Measurements from ENCODE around the gene LMO7.
"Not testable (repeated sequence)": the region's sequence is repeated elsewhere in the genome, so short reads cannot be mapped to it uniquely, and the experiment has no call there.

LMO7 gene

GRCh38 chr13:75670496-75670895 lies 34.4 kb downstream of the LMO7 start:
- no peak for ATAC-seq
- Mint-ChIP-seq H3K27ac (no peak overlapping the region), H3K9me3 (no peaks in the 10 kb centered on the region), H3K27me3 (no peaks in the 10 kb centered on the region), H3K4me3 (no peak overlapping the region), H3K4me1 (no peaks in the 10 kb centered on the region)
- DNase-seq: no peak

DNA sequence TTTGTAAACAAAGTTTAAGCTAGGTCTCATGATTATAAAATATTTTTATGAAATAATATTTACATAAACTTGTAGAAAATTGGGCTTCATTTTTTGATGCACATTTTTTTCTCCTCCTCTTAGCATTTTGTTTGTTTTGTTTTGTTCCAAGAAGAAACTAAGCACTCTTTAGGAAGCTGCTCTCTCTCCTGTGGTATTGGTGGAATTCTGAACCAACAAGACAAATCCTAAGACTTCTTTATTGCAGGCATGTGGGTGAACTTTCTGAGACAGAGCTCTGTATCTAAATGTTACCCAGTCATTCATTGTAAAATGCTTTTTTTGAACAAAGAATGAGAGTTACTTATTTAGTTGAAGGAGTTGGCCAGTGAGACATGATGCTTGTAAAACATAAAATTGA lies 39.3 kb downstream of the LMO7 start:
- DNase-seq (no peak), ATAC-seq (no peak)
- Mint-ChIP-seq H3K27me3 (no peaks in the 10 kb centered on the region), H3K9me3 (no peaks in the 10 kb centered on the region), H3K4me3 (no peak overlapping the region), H3K4me1 (no peaks in the 10 kb centered on the region), H3K27ac (no peak overlapping the region)

GRCh38 chr13:75679459-75679858 lies 43.3 kb downstream of the LMO7 start:
- ATAC-seq: no peak
- no peak for DNase-seq
- no peaks in the 10 kb centered on the region for H3K27me3 Mint-ChIP-seq
- peaks cover 0 to 4% of the 10 kb centered on the region in 2 donors for H3K9me3 Mint-ChIP-seq
- H3K4me3 Mint-ChIP-seq: no peak overlapping the region
- no peak overlapping the region for H3K27ac Mint-ChIP-seq
- H3K4me1 Mint-ChIP-seq: no peaks in the 10 kb centered on the region

DNA sequence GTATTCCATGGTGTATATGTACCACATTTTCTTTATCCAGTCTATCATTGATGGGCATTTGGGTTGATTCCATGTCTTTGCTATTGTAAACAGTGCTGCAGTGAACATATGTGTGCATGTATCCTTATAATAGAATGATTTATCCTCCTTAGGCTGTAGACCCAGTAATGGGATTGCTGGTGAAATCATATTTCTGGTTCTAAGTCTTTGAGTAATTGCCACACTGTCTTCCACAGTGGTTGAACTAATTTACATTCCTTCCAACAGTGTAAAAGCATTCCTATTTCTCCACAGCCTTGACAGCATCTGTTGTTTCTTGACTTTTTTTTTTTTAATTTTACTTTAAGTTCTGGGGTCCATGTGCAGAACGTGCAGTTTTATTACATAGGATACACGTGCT lies 44.1 kb downstream of the LMO7 start:
- H3K4me3 Mint-ChIP-seq, DNase-seq: not testable (repeated sequence)

GRCh38 chr13:75682326-75682725 lies 46.2 kb downstream of the LMO7 start:
- H3K9me3 Mint-ChIP-seq: peaks cover 0 to 4% of the 10 kb centered on the region in 2 donors
- peaks cover 10% of the 10 kb centered on the region for H3K4me1 Mint-ChIP-seq
- ATAC-seq (no peak), DNase-seq (no peak)
- H3K27ac Mint-ChIP-seq: no peak overlapping the region
- no peaks in the 10 kb centered on the region for H3K27me3 Mint-ChIP-seq
- no peak overlapping the region for H3K4me3 Mint-ChIP-seq

More for the DNA sequence above, 44.1 kb downstream of the LMO7 start:
- not testable (repeated sequence) for H3K27me3 Mint-ChIP-seq, H3K4me1 Mint-ChIP-seq, H3K9me3 Mint-ChIP-seq, ATAC-seq, H3K27ac Mint-ChIP-seq

- Mint-ChIP-seq H3K4me3 (no peak overlapping the region), H3K4me1 (peaks cover 10% of the 10 kb centered on the region), H3K27me3 (no peaks in the 10 kb centered on the region), H3K27ac (peak overlapping the region in 1 of 2 donors; percentile 19), H3K9me3 (peaks cover 0 to 4% of the 10 kb centered on the region in 2 donors)
- no peak for DNase-seq
- no peak for ATAC-seq
Observed at GRCh38 chr13:75685239-75685697, 49.1 kb downstream of the LMO7 start.

DNA sequence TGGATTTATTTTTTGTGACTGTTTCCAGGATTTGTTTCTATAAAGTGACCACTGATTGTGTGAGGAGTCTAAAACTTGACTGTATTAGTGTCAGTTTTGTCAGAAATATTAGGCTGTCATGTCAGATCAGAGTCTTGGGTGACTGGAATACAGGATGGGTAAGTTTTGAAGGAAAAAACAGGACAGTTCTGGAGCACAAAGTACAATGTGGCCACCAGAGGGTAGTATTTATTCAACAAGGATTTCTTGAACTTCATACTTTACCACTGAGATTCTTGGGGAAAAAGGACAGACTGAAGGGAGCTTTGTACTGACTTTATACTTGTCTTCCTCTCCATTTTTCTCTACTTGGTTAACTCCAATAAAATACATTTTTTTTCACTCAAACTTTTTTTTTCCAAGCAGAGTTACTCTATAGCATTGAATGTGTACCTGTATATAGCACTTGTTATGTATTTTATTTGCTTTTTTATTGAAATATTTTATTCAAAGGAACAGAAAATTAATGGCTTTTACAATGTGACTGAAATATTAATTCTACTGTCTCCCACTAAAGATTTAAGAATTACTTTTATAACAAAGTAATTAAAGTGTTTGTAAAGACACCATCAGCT lies 51.1 kb downstream of the LMO7 start:
- ATAC-seq: no peak
- no peak for DNase-seq
- H3K4me1 Mint-ChIP-seq: peaks cover 10% of the 10 kb centered on the region
- peaks cover 0 to under 1% of the 10 kb centered on the region in 2 donors for H3K9me3 Mint-ChIP-seq
- no peaks in the 10 kb centered on the region for H3K27me3 Mint-ChIP-seq
- no peak overlapping the region for H3K4me3 Mint-ChIP-seq
- no peak overlapping the region for H3K27ac Mint-ChIP-seq

- Mint-ChIP-seq H3K27me3 (no peaks in the 10 kb centered on the region), H3K4me3 (no peak overlapping the region), H3K27ac (no peak overlapping the region), H3K9me3 (no peaks in the 10 kb centered on the region), H3K4me1 (peaks cover 10% of the 10 kb centered on the region)
- no peak for DNase-seq
- ATAC-seq: no peak
Observed at GRCh38 chr13:75689686-75690085, 53.6 kb downstream of the LMO7 start.

GRCh38 chr13:75690607-75691006 lies 54.5 kb downstream of the LMO7 start:
- H3K9me3 Mint-ChIP-seq: no peaks in the 10 kb centered on the region
- DNase-seq (no peak), ATAC-seq (no peak)
- peaks cover 2% of the 10 kb centered on the region for H3K4me1 Mint-ChIP-seq
- H3K4me3 Mint-ChIP-seq: no peak overlapping the region
- no peaks in the 10 kb centered on the region for H3K27me3 Mint-ChIP-seq
- H3K27ac Mint-ChIP-seq: no peak overlapping the region

DNA sequence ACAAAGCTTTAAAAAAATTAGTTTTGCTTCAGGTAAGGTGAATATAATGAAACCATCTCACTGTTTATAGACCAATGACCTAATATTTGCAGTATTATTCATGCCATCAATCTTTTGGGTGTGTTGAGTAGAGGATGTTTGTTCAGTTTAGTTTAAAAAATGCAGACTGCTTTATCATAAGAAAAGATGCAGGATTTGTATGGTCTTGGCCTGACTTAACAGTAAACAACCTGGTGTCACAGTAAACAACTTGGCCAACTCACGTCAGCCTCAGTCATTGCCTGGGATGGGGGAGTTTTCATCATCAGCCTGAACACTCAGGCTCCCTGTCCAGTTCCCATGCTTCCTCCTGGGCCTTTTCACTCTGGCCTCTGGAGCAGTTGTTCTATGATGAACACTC lies 55.1 kb downstream of the LMO7 start:
- H3K27me3 Mint-ChIP-seq: no peaks in the 10 kb centered on the region
- no peak for ATAC-seq
- DNase-seq: no peak
- H3K4me3 Mint-ChIP-seq: no peak overlapping the region
- no peaks in the 10 kb centered on the region for H3K9me3 Mint-ChIP-seq
- no peak overlapping the region for H3K27ac Mint-ChIP-seq
- no peaks in the 10 kb centered on the region for H3K4me1 Mint-ChIP-seq

GRCh38 chr13:75693227-75693626 lies 57.1 kb downstream of the LMO7 start:
- Mint-ChIP-seq H3K4me3 (no peak overlapping the region), H3K9me3 (no peaks in the 10 kb centered on the region), H3K27me3 (no peaks in the 10 kb centered on the region), H3K27ac (no peak overlapping the region), H3K4me1 (no peaks in the 10 kb centered on the region)
- DNase-seq: no peak
- no peak for ATAC-seq

DNA sequence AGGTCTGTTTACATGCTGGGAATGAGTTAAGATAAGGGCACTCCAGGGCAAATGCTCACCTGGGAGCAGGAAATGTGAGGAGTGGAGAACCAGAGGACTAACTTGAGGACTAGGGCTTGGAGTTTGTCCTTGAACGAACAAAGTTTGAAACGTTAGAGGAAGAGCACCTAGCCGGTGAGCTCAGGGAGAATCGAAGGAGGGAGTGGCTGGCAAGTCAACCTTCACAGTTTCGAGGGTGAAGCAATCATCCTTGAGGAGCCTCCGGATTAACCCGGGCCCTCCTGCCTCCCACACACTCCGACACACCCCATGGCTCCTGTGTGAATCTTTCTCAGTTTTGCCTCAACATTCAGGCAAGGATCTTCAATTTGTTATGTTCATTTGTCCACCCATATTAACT lies 58.6 kb downstream of the LMO7 start:
- H3K27ac Mint-ChIP-seq: no peak overlapping the region
- H3K9me3 Mint-ChIP-seq: no peaks in the 10 kb centered on the region
- no peaks in the 10 kb centered on the region for H3K27me3 Mint-ChIP-seq

DNA sequence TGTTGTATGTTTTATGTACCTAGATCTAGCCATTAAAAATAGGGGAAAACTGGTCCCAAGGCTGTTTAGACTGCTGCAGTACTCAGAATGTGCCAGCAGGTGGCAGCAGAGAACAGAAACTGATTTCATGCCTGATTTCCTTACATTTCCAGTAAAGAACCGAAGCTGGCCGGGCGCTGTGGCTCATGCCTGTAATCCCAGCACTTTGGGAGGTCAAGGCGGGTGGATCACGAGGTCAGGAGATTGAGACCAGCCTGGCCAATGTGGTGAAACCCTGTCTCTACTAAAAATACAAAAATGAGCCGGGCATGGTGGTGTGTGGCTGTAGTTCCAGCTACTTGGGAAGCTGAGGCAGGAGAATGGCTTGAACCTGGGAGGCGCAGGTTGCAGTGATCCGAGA lies 59.8 kb downstream of the LMO7 start:
- H3K4me1 Mint-ChIP-seq, ATAC-seq, H3K27me3 Mint-ChIP-seq, H3K9me3 Mint-ChIP-seq, H3K27ac Mint-ChIP-seq, H3K4me3 Mint-ChIP-seq: not testable (repeated sequence)
- DNase-seq: peak; percentile 56

More for the DNA sequence above, 58.6 kb downstream of the LMO7 start:
- Mint-ChIP-seq H3K4me1 (no peaks in the 10 kb centered on the region), H3K4me3 (no peak overlapping the region)
- DNase-seq (no peak), ATAC-seq (no peak)

- no peaks in the 10 kb centered on the region for H3K9me3 Mint-ChIP-seq
- no peaks in the 10 kb centered on the region for H3K27me3 Mint-ChIP-seq
- H3K4me3 Mint-ChIP-seq: no peak overlapping the region
- DNase-seq: no peak
- no peak overlapping the region for H3K27ac Mint-ChIP-seq
- H3K4me1 Mint-ChIP-seq: no peaks in the 10 kb centered on the region
- ATAC-seq: no peak
Observed at GRCh38 chr13:75699062-75699461, 62.9 kb downstream of the LMO7 start.

GRCh38 chr13:75699717-75700116 lies 63.6 kb downstream of the LMO7 start:
- DNase-seq, H3K27ac Mint-ChIP-seq, H3K4me1 Mint-ChIP-seq, H3K4me3 Mint-ChIP-seq, ATAC-seq, H3K9me3 Mint-ChIP-seq, H3K27me3 Mint-ChIP-seq: not testable (repeated sequence)

DNA sequence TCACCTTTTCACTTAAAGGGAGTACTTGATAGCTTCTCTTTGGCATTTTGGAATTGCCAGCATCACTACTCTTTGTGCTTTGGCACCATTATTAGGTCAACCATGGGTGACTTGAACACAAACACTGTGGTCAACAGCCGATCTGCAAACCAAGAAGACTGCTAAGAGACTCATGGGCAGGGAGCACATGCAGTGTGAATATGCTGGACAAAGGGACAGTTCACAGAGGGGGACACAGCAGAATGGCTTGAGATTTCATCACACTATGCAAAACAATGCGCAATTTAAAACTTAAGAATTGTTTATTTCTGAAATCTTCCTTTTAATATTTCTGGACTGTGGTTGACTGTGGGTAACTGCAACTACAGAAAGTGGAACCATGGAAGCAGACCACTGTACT lies 64.4 kb downstream of the LMO7 start:
- Mint-ChIP-seq H3K4me3 (no peak overlapping the region), H3K27ac (no peak overlapping the region), H3K4me1 (peaks cover 7% of the 10 kb centered on the region), H3K27me3 (no peaks in the 10 kb centered on the region), H3K9me3 (no peaks in the 10 kb centered on the region)
- no peak for ATAC-seq
- no peak for DNase-seq

GRCh38 chr13:75702476-75702875 lies 66.3 kb downstream of the LMO7 start:
- DNase-seq: no peak
- Mint-ChIP-seq H3K27ac (no peak overlapping the region), H3K4me3 (no peak overlapping the region), H3K9me3 (no peaks in the 10 kb centered on the region), H3K4me1 (peaks cover 15% of the 10 kb centered on the region), H3K27me3 (no peaks in the 10 kb centered on the region)
- ATAC-seq: no peak
